HepG2 (cell line): ENCODE data around the gene DDIAS. TPM values are rescaled to one million over a fixed set of nuclear protein-coding genes. Genes with fewer than 3 reads are reported as not detected.
"Not testable (repeated sequence)": the region's sequence is repeated elsewhere in the genome, so short reads cannot be mapped to it uniquely, and the experiment has no call there.

ENCODE experiments used
- CCDC6 ChIP-seq: sonication (generic); formaldehyde crosslinking; IDR thresholded peaks from 2 replicates; pipeline ENCODE4 v1.8.1; 2022; ENCODE audit warnings: mild to moderate bottlenecking, missing genetic modification reagents, moderate library complexity
- FOXA1 ChIP-seq, 2 experiments: fragments of 450-650 bp in 1 of 2; sonication (generic) in 1 of 2; formaldehyde crosslinking in 1 of 2; IDR thresholded peaks; 2 replicates each; pipeline versions ENCODE4 v1.4.0 to v1.6.1; 2016 to 2020; ENCODE audit warnings: missing genetic modification reagents in 1 of 2
- FOXK1 ChIP-seq: sonication (generic); formaldehyde crosslinking; IDR thresholded peaks from 2 replicates; pipeline ENCODE4 v1.4.0; 2020; ENCODE audit warnings: low read depth, missing genetic modification reagents, borderline replicate concordance
- KMT2B ChIP-seq: IDR thresholded peaks from 2 replicates; pipeline ENCODE4 v1.6.1; 2016; ENCODE audit warnings: missing genetic modification reagents, missing compliant biosample characterization
- RXRB ChIP-seq: IDR thresholded peaks from 2 replicates; pipeline ENCODE4 v1.6.1; 2016; ENCODE audit warnings: borderline replicate concordance, missing genetic modification reagents, missing compliant biosample characterization
- TEAD3 ChIP-seq: optimal IDR thresholded peaks from 2 replicates; pipeline ENCODE3; 2016; ENCODE audit warnings: borderline replicate concordance
- ZFX ChIP-seq: sonication (generic); formaldehyde crosslinking; IDR thresholded peaks from 2 replicates; pipeline ENCODE4 v1.4.0; 2020; ENCODE audit warnings: mild to moderate bottlenecking, low read depth, missing genetic modification reagents, moderate library complexity
- ZNF33A ChIP-seq: sonication (generic); formaldehyde crosslinking; IDR thresholded peaks from 2 replicates; pipeline ENCODE4 v1.5.1; 2020; ENCODE audit warnings: missing genetic modification reagents, mild to moderate bottlenecking, moderate library complexity, borderline replicate concordance
- ZNF501 ChIP-seq: sonication (generic); formaldehyde crosslinking; IDR thresholded peaks from 2 replicates; pipeline ENCODE4 v1.5.1; 2020; ENCODE audit warnings: mild to moderate bottlenecking, moderate library complexity, missing genetic modification reagents
- polyA plus RNA-seq, 8 experiments: library from polyadenylated mRNA; depleted of rRNA in 3 of 8; stranded (reverse) in 7 of 8; unstranded in 1 of 8; fragments of >200 nt; fragmentation: Illumina TruSeq in 4 of 8; extraction: Trizol in 4 of 8; gene quantifications; 2 replicates each; pipeline versions ENCODE4 v1.2.1 to v1.2.3, GENCODE V29; 2011 to 2016; ENCODE audit warnings: low read depth in 4 of 8, missing spikeins in 1 of 8, mixed read lengths in 1 of 8; ENCODE audit not compliant: insufficient read depth in 1 of 8
- total RNA-seq, 5 experiments: library from RNA; depleted of rRNA; stranded (reverse); fragments of >200 nt; fragmentation: Illumina TruSeq; extraction: Trizol; gene quantifications; 2 replicates each; pipeline ENCODE4 v1.2.3, GENCODE V29; 2016; ENCODE audit warnings: low read depth in 1 of 5
- TF ChIP-seq, protein P1 (sequence below): sonication (generic); formaldehyde crosslinking; IDR thresholded peaks from 2 replicates; pipeline ENCODE4 v1.4.0; 2020; ENCODE audit warnings: missing genetic modification reagents, mild to moderate bottlenecking, borderline replicate concordance
- TF ChIP-seq, protein P2 (sequence below): sonication (generic); formaldehyde crosslinking; IDR thresholded peaks from 2 replicates; pipeline ENCODE4 v1.4.0; 2020; ENCODE audit warnings: missing genetic modification reagents, borderline replicate concordance
- TF ChIP-seq, protein P3 (sequence below): IDR thresholded peaks from 2 replicates; pipeline ENCODE4 v1.4.0; 2020; ENCODE audit warnings: mild to moderate bottlenecking, missing genetic modification reagents
- TF ChIP-seq, protein P4 (sequence below): sonication (generic); formaldehyde crosslinking; IDR thresholded peaks from 2 replicates; pipeline ENCODE4 v1.5.1; 2020; ENCODE audit warnings: mild to moderate bottlenecking, missing genetic modification reagents, moderate library complexity

The DDIAS gene
- total and polyA plus RNA-seq, 2 of the 13 experiments (the other 11 are each of a cell fraction or from before 2014, with no cell fraction given) = 3.5 to 13.0 TPM

DNA sequence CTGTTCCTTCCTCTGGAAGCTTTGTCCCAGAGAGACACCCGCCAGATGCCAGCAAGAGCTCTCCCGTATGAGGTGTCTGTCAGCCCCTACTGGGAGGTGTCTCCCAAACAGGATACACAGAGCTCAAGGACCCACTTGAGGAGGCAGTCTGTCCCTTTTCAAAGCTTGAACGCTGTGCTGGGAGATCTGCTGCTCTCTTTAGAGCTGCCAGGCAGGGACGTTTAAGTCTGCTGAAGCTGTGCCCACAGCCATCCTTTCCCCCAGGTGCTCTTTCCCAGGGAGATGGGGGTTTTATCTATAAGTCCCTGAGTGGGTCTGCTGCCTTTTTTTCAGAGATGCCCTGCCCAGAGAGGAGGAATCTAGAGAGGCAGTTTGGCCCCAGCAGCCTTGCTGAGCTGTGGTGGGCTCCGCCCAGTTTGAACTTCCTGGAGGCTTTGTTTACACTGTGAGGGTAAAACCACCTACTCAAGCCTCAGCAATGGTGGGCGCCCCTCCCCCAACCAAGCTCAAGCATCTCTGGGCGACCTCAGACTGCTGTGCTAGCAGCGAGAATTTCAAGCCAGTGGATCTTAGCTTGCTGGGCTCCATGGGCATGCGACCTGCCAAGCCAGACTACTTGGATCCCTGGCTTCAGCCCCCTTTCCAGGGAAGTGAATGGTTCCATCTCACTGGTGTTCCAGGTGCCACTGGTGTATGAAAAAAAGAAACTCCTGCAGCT is 54.4 kb downstream of the DDIAS start (continued):
- TF ChIP-seq, protein P1, sequence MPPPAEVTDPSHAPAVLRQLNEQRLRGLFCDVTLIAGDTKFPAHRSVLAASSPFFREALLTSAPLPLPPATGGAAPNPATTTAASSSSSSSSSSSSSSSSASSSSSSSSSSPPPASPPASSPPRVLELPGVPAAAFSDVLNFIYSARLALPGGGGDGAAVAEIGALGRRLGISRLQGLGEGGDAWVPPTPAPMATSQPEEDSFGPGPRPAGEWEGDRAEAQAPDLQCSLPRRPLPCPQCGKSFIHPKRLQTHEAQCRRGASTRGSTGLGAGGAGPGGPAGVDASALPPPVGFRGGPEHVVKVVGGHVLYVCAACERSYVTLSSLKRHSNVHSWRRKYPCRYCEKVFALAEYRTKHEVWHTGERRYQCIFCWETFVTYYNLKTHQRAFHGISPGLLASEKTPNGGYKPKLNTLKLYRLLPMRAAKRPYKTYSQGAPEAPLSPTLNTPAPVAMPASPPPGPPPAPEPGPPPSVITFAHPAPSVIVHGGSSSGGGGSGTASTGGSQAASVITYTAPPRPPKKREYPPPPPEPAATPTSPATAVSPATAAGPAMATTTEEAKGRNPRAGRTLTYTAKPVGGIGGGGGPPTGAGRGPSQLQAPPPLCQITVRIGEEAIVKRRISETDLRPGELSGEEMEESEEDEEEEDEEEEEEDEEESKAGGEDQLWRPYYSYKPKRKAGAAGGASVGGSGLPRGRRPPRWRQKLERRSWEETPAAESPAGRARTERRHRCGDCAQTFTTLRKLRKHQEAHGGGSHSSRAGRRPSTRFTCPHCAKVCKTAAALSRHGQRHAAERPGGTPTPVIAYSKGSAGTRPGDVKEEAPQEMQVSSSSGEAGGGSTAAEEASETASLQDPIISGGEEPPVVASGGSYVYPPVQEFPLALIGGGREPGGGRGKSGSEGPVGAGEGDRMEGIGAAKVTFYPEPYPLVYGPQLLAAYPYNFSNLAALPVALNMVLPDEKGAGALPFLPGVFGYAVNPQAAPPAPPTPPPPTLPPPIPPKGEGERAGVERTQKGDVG = peak; percentile 18; the same call in 1 of the 2 replicates
- TF ChIP-seq ZFX (CRISPR knock-in tag) (0 out of 2 replicates have a peak, but pooled peaks have one; percentile 20), KMT2B (CRISPR knock-in tag) (0 out of 2 replicates have a peak, but pooled peaks have one; percentile 15), ZNF501 (CRISPR knock-in tag) (peak; percentile 46), TEAD3 (CRISPR knock-in tag) (peak; percentile 10), ZNF33A (CRISPR knock-in tag) (0 out of 2 replicates have a peak, but pooled peaks have one; percentile 53), RXRB (CRISPR knock-in tag) (peak; percentile 43; the same call in 1 of the 2 replicates), CCDC6 (CRISPR knock-in tag) (0 out of 2 replicates have a peak, but pooled peaks have one; percentile 32), FOXA1 (CRISPR knock-in tag; IDR thresholded peaks at IDR 0.05) (peak; percentile 86), FOXK1 (CRISPR knock-in tag) (peak; percentile 49)
- TF ChIP-seq, protein P2, sequence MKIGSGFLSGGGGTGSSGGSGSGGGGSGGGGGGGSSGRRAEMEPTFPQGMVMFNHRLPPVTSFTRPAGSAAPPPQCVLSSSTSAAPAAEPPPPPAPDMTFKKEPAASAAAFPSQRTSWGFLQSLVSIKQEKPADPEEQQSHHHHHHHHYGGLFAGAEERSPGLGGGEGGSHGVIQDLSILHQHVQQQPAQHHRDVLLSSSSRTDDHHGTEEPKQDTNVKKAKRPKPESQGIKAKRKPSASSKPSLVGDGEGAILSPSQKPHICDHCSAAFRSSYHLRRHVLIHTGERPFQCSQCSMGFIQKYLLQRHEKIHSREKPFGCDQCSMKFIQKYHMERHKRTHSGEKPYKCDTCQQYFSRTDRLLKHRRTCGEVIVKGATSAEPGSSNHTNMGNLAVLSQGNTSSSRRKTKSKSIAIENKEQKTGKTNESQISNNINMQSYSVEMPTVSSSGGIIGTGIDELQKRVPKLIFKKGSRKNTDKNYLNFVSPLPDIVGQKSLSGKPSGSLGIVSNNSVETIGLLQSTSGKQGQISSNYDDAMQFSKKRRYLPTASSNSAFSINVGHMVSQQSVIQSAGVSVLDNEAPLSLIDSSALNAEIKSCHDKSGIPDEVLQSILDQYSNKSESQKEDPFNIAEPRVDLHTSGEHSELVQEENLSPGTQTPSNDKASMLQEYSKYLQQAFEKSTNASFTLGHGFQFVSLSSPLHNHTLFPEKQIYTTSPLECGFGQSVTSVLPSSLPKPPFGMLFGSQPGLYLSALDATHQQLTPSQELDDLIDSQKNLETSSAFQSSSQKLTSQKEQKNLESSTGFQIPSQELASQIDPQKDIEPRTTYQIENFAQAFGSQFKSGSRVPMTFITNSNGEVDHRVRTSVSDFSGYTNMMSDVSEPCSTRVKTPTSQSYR (CRISPR knock-in tag) = peak; percentile 95
- TF ChIP-seq, protein P3, sequence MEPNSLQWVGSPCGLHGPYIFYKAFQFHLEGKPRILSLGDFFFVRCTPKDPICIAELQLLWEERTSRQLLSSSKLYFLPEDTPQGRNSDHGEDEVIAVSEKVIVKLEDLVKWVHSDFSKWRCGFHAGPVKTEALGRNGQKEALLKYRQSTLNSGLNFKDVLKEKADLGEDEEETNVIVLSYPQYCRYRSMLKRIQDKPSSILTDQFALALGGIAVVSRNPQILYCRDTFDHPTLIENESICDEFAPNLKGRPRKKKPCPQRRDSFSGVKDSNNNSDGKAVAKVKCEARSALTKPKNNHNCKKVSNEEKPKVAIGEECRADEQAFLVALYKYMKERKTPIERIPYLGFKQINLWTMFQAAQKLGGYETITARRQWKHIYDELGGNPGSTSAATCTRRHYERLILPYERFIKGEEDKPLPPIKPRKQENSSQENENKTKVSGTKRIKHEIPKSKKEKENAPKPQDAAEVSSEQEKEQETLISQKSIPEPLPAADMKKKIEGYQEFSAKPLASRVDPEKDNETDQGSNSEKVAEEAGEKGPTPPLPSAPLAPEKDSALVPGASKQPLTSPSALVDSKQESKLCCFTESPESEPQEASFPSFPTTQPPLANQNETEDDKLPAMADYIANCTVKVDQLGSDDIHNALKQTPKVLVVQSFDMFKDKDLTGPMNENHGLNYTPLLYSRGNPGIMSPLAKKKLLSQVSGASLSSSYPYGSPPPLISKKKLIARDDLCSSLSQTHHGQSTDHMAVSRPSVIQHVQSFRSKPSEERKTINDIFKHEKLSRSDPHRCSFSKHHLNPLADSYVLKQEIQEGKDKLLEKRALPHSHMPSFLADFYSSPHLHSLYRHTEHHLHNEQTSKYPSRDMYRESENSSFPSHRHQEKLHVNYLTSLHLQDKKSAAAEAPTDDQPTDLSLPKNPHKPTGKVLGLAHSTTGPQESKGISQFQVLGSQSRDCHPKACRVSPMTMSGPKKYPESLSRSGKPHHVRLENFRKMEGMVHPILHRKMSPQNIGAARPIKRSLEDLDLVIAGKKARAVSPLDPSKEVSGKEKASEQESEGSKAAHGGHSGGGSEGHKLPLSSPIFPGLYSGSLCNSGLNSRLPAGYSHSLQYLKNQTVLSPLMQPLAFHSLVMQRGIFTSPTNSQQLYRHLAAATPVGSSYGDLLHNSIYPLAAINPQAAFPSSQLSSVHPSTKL = peak; percentile 62
- TF ChIP-seq, protein P4, sequence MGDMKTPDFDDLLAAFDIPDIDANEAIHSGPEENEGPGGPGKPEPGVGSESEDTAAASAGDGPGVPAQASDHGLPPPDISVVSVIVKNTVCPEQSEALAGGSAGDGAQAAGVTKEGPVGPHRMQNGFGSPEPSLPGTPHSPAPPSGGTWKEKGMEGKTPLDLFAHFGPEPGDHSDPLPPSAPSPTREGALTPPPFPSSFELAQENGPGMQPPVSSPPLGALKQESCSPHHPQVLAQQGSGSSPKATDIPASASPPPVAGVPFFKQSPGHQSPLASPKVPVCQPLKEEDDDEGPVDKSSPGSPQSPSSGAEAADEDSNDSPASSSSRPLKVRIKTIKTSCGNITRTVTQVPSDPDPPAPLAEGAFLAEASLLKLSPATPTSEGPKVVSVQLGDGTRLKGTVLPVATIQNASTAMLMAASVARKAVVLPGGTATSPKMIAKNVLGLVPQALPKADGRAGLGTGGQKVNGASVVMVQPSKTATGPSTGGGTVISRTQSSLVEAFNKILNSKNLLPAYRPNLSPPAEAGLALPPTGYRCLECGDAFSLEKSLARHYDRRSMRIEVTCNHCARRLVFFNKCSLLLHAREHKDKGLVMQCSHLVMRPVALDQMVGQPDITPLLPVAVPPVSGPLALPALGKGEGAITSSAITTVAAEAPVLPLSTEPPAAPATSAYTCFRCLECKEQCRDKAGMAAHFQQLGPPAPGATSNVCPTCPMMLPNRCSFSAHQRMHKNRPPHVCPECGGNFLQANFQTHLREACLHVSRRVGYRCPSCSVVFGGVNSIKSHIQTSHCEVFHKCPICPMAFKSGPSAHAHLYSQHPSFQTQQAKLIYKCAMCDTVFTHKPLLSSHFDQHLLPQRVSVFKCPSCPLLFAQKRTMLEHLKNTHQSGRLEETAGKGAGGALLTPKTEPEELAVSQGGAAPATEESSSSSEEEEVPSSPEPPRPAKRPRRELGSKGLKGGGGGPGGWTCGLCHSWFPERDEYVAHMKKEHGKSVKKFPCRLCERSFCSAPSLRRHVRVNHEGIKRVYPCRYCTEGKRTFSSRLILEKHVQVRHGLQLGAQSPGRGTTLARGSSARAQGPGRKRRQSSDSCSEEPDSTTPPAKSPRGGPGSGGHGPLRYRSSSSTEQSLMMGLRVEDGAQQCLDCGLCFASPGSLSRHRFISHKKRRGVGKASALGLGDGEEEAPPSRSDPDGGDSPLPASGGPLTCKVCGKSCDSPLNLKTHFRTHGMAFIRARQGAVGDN (CRISPR knock-in tag) = peak; percentile 61
- TF ChIP-seq FOXA1 (IDR thresholded peaks at IDR 0.05) = not testable (repeated sequence)
